Subcutaneous adipose tissue (tissue), 4 donors: ENCODE data around the gene CALHM1. TPM values are rescaled to one million over a fixed set of nuclear protein-coding genes. Genes with fewer than 3 reads are reported as not detected.

ENCODE experiments used
- CTCF ChIP-seq: fragments of 450-650 bp; IDR thresholded peaks from one replicate; pipeline ENCODE4 v1.5.1; 2016; ENCODE audit warnings: low read depth, mild to moderate bottlenecking, control low read depth, antibody characterized with exemption, moderate library complexity
- total RNA-seq, 4 donors: library from RNA; depleted of rRNA; stranded (reverse); fragments of >200 nt; gene quantifications; one replicate each; pipeline ENCODE4 v1.1.0, GENCODE V29; 2016

The CALHM1 gene
- total RNA-seq, 4 donors from 2014 or later, result not detected

GRCh38 chr10:103440416-103440815 lies 18.3 kb downstream of the CALHM1 start:
- no peak for TF ChIP-seq CTCF

- no peak for TF ChIP-seq CTCF
These were observed 18.9 kb downstream of the CALHM1 start for GRCh38 chr10:103439776-103440175.

- TF ChIP-seq CTCF, result no peak
These were observed 24.8 kb downstream of the CALHM1 start for GRCh38 chr10:103433858-103434257.

- no peak for TF ChIP-seq CTCF
These were observed 26.8 kb downstream of the CALHM1 start for GRCh38 chr10:103431902-103432301.

- no peak for TF ChIP-seq CTCF
These were observed 29.1 kb downstream of the CALHM1 start for GRCh38 chr10:103429647-103430046.

GRCh38 chr10:103428989-103429643 lies 29.6 kb downstream of the CALHM1 start:
- no peak for TF ChIP-seq CTCF

- no peak for TF ChIP-seq CTCF
These were observed 30.8 kb downstream of the CALHM1 start for GRCh38 chr10:103427866-103428265.
